UCSD-AML1 (cell line): ENCODE measurements around the gene TECR.
A peak's percentile ranks its signal among the peaks of the same experiment; 100 is the strongest.

Experiments
- DNase-seq: peaks from one replicate; lab custom pipeline; 2025; ENCODE audit not compliant: unreplicated experiment; lab: John Stamatoyannopoulos, UW

Gene TECR

GRCh38 chr19:14507704-14508542, 21.5 kb upstream of the TECR start:
- no peak for DNase-seq

- no peak for DNase-seq
These were observed 18.8 kb upstream of the TECR start for GRCh38 chr19:14510311-14511228.

GRCh38 chr19:14511229-14511593, 18.2 kb upstream of the TECR start:
- DNase-seq, result no peak

- DNase-seq, result no peak
These were observed 16.9 kb upstream of the TECR start for GRCh38 chr19:14512406-14512961.

GRCh38 chr19:14514215-14514863, 15.1 kb upstream of the TECR start:
- DNase-seq, result no peak

- DNase-seq, result no peak
These were observed 13.8 kb upstream of the TECR start for GRCh38 chr19:14515501-14516047.

GRCh38 chr19:14516048-14516534, 13.3 kb upstream of the TECR start:
- no peak for DNase-seq

- DNase-seq, result no peak
These were observed 12.5 kb upstream of the TECR start for GRCh38 chr19:14516746-14517438.

- no peak for DNase-seq
These were observed 12.0 kb upstream of the TECR start for GRCh38 chr19:14517446-14517839.

- DNase-seq, result peak; percentile 82
These were observed 11.4 kb upstream of the TECR start, which contains the start of gene DNAJB1 for GRCh38 chr19:14517840-14518505. Gene DNAJB1 (minus strand): TSS chr19:14518397. CDS start chr19:14518349, 48 bp downstream.

GRCh38 chr19:14519245-14519859, 10.0 kb upstream of the TECR start:
- no peak for DNase-seq

GRCh38 chr19:14519860-14520407, 9.5 kb upstream of the TECR start:
- no peak for DNase-seq

GRCh38 chr19:14520543-14520942, 8.9 kb upstream of the TECR start:
- no peak for DNase-seq

GRCh38 chr19:14525729-14526128, 3.7 kb upstream of the TECR start:
- DNase-seq, result no peak

GRCh38 chr19:14526423-14526822, 3.0 kb upstream of the TECR start:
- no peak for DNase-seq

GRCh38 chr19:14528419-14529253, 758 bp upstream of the TECR start:
- DNase-seq, result no peak

GRCh38 chr19:14530005-14530348, 583 bp downstream of the TECR start:
- no peak for DNase-seq

GRCh38 chr19:14530506-14530905, 1.1 kb downstream of the TECR start:
- no peak for DNase-seq
